ELF-1 (cell line): ENCODE measurements around the gene ABCC4.

Experiments
- DNase-seq: peaks from one replicate; pipeline ENCODE4 v3.0.0-alpha.2; 2016; ENCODE audit warnings: low read depth, low spot score

Gene ABCC4

GRCh38 chr13:95160112-95160906 is 140.9 kb downstream of the ABCC4 start:
- no peak for DNase-seq

- DNase-seq, result no peak
These were observed 141.8 kb downstream of the ABCC4 start for GRCh38 chr13:95159458-95159857.

- DNase-seq, result no peak
These were observed 145.0 kb downstream of the ABCC4 start for GRCh38 chr13:95156208-95156607.

- DNase-seq, result no peak
These were observed 145.7 kb downstream of the ABCC4 start for GRCh38 chr13:95155504-95155903.

GRCh38 chr13:95155093-95155492 is 146.2 kb downstream of the ABCC4 start:
- no peak for DNase-seq

GRCh38 chr13:95154413-95154886 is 146.8 kb downstream of the ABCC4 start:
- no peak for DNase-seq

- no peak for DNase-seq
These were observed 147.4 kb downstream of the ABCC4 start for GRCh38 chr13:95153647-95154412.

- no peak for DNase-seq
These were observed 149.2 kb downstream of the ABCC4 start for GRCh38 chr13:95151942-95152587.

GRCh38 chr13:95150555-95150954 is 150.7 kb downstream of the ABCC4 start:
- no peak for DNase-seq

- no peak for DNase-seq
These were observed 154.8 kb downstream of the ABCC4 start for GRCh38 chr13:95146486-95146885.

- DNase-seq, result no peak
These were observed 155.7 kb downstream of the ABCC4 start for GRCh38 chr13:95145587-95145986.

GRCh38 chr13:95140502-95140901 is 160.7 kb downstream of the ABCC4 start:
- no peak for DNase-seq

- DNase-seq, result no peak
These were observed 162.2 kb downstream of the ABCC4 start for GRCh38 chr13:95138876-95139585.

GRCh38 chr13:95137096-95137495 is 164.2 kb downstream of the ABCC4 start:
- DNase-seq, result no peak

- no peak for DNase-seq
These were observed 164.6 kb downstream of the ABCC4 start for GRCh38 chr13:95136638-95137037.

- DNase-seq, result no peak
These were observed 167.8 kb downstream of the ABCC4 start for GRCh38 chr13:95133498-95133897.

GRCh38 chr13:95129004-95129403 is 172.2 kb downstream of the ABCC4 start:
- no peak for DNase-seq

- DNase-seq, result no peak
These were observed 173.1 kb downstream of the ABCC4 start for GRCh38 chr13:95128045-95128643.

- DNase-seq, result no peak
These were observed 176.3 kb downstream of the ABCC4 start for GRCh38 chr13:95124959-95125358.

GRCh38 chr13:95123726-95124125 is 177.5 kb downstream of the ABCC4 start:
- no peak for DNase-seq

- DNase-seq, result no peak
These were observed 179.2 kb downstream of the ABCC4 start for GRCh38 chr13:95122063-95122462.
